GM19328 (cell line): ENCODE data around the gene SNRPB2.

ENCODE experiments used
- ATAC-seq: cut with Tn5 transposase; IDR thresholded peaks from one replicate; pipeline ENCODE4 v1.9.1; 2021; ENCODE audit warnings: mild to moderate bottlenecking, moderate library complexity; ENCODE audit not compliant: unreplicated experiment

Gene SNRPB2

GRCh38 chr20:16785226-16785625, 55.4 kb downstream of the SNRPB2 start:
- ATAC-seq = no peak
